Nephron progenitor cell (in vitro differentiated cells): ENCODE results near the gene SULT6B1.

Experiments
- DNase-seq: peaks from one replicate; pipeline ENCODE4 v3.0.0; 2021
- H3K27ac Mint-ChIP-seq: 2 replicates; pipeline ENCODE4 v1.8.0; 2021; ENCODE audit warnings: mild to moderate bottlenecking, moderate library complexity, mixed read lengths
- H3K27me3 Mint-ChIP-seq: 2 replicates; pipeline ENCODE4 v1.8.0; 2021; ENCODE audit warnings: mild to moderate bottlenecking, low read depth, mixed read lengths; ENCODE audit not compliant: poor library complexity
- H3K36me3 Mint-ChIP-seq: 2 replicates; pipeline ENCODE4 v1.8.0; 2021; ENCODE audit warnings: low read depth, mixed read lengths
- H3K4me1 Mint-ChIP-seq: 2 replicates; pipeline ENCODE4 v1.8.0; 2021; ENCODE audit warnings: mixed read lengths
- H3K4me3 Mint-ChIP-seq: 2 replicates; pipeline ENCODE4 v1.8.0; 2021; ENCODE audit warnings: mild to moderate bottlenecking, moderate library complexity, mixed read lengths
- H3K9me3 Mint-ChIP-seq: 2 replicates; pipeline ENCODE4 v1.8.0; 2021; ENCODE audit warnings: mild to moderate bottlenecking, moderate library complexity, mixed read lengths
- CTCF ChIP-seq: fragments of 200-600 bp; sonication (generic); IDR thresholded peaks from 2 replicates; pipeline ENCODE4 v1.5.0; 2021; ENCODE audit warnings: antibody characterized with exemption

SULT6B1 gene

GRCh38 chr2:37191253-37191652, 2.8 kb upstream of the SULT6B1 start:
- peaks cover 6% of the 10 kb centered on the region for H3K27me3 Mint-ChIP-seq
- no peak for DNase-seq
- no peaks in the 10 kb centered on the region for H3K4me1 Mint-ChIP-seq
- H3K27ac Mint-ChIP-seq = no peak overlapping the region
- H3K9me3 Mint-ChIP-seq = peaks cover 2% of the 10 kb centered on the region
- no peak for TF ChIP-seq CTCF
- H3K36me3 Mint-ChIP-seq = no peaks in the 10 kb centered on the region
- no peak overlapping the region for H3K4me3 Mint-ChIP-seq

GRCh38 chr2:37190290-37190689, 1.8 kb upstream of the SULT6B1 start:
- Mint-ChIP-seq H3K27me3 (peaks cover 6% of the 10 kb centered on the region), H3K27ac (no peak overlapping the region)
- no peak for TF ChIP-seq CTCF

GRCh38 chr2:37189452-37190153, 1.1 kb upstream of the SULT6B1 start:
- Mint-ChIP-seq H3K27me3 (peaks cover 6% of the 10 kb centered on the region), H3K4me1 (no peaks in the 10 kb centered on the region), H3K4me3 (no peak overlapping the region), H3K27ac (no peak overlapping the region), H3K9me3 (no peaks in the 10 kb centered on the region), H3K36me3 (no peaks in the 10 kb centered on the region)
- no peak for DNase-seq
- TF ChIP-seq CTCF = no peak

More at GRCh38 chr2:37190290-37190689, 1.8 kb upstream of the SULT6B1 start:
- Mint-ChIP-seq H3K4me3 (no peak overlapping the region), H3K36me3 (no peaks in the 10 kb centered on the region), H3K9me3 (no peaks in the 10 kb centered on the region), H3K4me1 (no peaks in the 10 kb centered on the region)
- DNase-seq = no peak

- H3K36me3 Mint-ChIP-seq = no peaks in the 10 kb centered on the region
- no peak overlapping the region for H3K4me3 Mint-ChIP-seq
- TF ChIP-seq CTCF = no peak
- no peak for DNase-seq
- H3K27ac Mint-ChIP-seq = no peak overlapping the region
- H3K9me3 Mint-ChIP-seq = no peaks in the 10 kb centered on the region
- no peaks in the 10 kb centered on the region for H3K4me1 Mint-ChIP-seq
- H3K27me3 Mint-ChIP-seq = no peaks in the 10 kb centered on the region
Observed at GRCh38 chr2:37181726-37182684, 6.5 kb downstream of the SULT6B1 start.

GRCh38 chr2:37180640-37181039, 7.8 kb downstream of the SULT6B1 start:
- TF ChIP-seq CTCF = no peak
- Mint-ChIP-seq H3K27me3 (no peaks in the 10 kb centered on the region), H3K27ac (no peak overlapping the region), H3K4me3 (no peak overlapping the region), H3K4me1 (no peaks in the 10 kb centered on the region), H3K36me3 (no peaks in the 10 kb centered on the region), H3K9me3 (no peaks in the 10 kb centered on the region)
- DNase-seq = no peak
